Measurements from ENCODE around the gene HOXB3.

DNA sequence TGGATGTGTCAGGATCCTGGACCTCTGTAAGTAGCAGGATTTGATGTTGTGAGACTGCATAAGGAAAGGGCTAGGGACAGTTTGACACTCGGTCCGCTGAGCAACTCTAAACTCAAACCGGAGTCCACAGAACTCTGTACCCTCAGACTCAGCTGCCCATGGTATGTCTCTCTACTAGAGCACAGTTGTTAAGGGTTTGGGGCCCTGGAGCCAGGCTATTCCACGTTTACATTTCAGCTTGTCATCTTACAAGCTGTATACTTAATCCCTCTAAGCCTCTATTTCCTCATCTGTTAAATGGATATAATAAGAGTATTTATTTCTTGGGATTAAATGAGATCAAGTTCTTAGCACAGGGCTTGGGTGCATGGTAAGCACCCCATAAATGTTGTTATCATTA lies 87.1 kb downstream of the HOXB3 start:
- TF ChIP-seq, protein P1, sequence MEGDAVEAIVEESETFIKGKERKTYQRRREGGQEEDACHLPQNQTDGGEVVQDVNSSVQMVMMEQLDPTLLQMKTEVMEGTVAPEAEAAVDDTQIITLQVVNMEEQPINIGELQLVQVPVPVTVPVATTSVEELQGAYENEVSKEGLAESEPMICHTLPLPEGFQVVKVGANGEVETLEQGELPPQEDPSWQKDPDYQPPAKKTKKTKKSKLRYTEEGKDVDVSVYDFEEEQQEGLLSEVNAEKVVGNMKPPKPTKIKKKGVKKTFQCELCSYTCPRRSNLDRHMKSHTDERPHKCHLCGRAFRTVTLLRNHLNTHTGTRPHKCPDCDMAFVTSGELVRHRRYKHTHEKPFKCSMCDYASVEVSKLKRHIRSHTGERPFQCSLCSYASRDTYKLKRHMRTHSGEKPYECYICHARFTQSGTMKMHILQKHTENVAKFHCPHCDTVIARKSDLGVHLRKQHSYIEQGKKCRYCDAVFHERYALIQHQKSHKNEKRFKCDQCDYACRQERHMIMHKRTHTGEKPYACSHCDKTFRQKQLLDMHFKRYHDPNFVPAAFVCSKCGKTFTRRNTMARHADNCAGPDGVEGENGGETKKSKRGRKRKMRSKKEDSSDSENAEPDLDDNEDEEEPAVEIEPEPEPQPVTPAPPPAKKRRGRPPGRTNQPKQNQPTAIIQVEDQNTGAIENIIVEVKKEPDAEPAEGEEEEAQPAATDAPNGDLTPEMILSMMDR (IDR thresholded peaks at IDR 0.05; ENCODE audit: borderline replicate concordance, extremely low read depth, low read length, poor library complexity, severe bottlenecking) = no peak
- TF ChIP-seq EZH2 (IDR thresholded peaks at IDR 0.05; ENCODE audit: borderline replicate concordance, low read depth, low read length, severe bottlenecking) = no peak

Measured in DND-41 (cell line).